Sigmoid colon (tissue), 7 donors: Measurements from ENCODE around the gene NOP14. TPM values are rescaled to one million over a fixed set of nuclear protein-coding genes. Genes with fewer than 3 reads are reported as not detected.

Source experiments
- DNase-seq: peaks from one replicate; pipeline ENCODE4 v3.0.0-alpha.2; 2019
- H3K27ac ChIP-seq, 4 donors: fragments of 200-600 bp; sonication (generic); one replicate each; pipeline ENCODE4 v1.5.1; 2016 to 2019; ENCODE audit warnings: mild to moderate bottlenecking in 1 of 4
- H3K27me3 ChIP-seq, 3 donors: fragments of 200-600 bp; sonication (generic); one replicate each; pipeline ENCODE4 v1.5.1; 2019; ENCODE audit warnings: mild to moderate bottlenecking in 1 of 3
- H3K36me3 ChIP-seq, 4 donors: fragments of 200-600 bp; sonication (generic); one replicate each; pipeline ENCODE4 v1.5.1; 2016 to 2019
- H3K4me1 ChIP-seq, 4 donors: fragments of 200-600 bp; sonication (generic); one replicate each; pipeline ENCODE4 v1.5.1; 2017 to 2019
- H3K4me3 ChIP-seq, 4 donors: fragments of 200-600 bp; sonication (generic); one replicate each; pipeline ENCODE4 v1.5.1; 2017 to 2019; ENCODE audit warnings: mild to moderate bottlenecking in 2 of 4, moderate library complexity in 1 of 4
- H3K9me3 ChIP-seq, 4 donors: fragments of 200-600 bp in 3 of 4; sonication (generic) in 3 of 4; one replicate each; pipeline versions ENCODE4 v1.5.1 to v1.6.1; 2013 to 2019
- EP300 ChIP-seq, 4 donors: sonication (generic); formaldehyde crosslinking; IDR thresholded peaks; one replicate each; pipeline ENCODE4 v1.6.1; 2017; ENCODE audit warnings: antibody characterized with exemption in 4 of 4
- POLR2A ChIP-seq, 2 donors: fragments of 450-650 bp; IDR thresholded peaks; one replicate each; pipeline ENCODE4 v1.6.1; 2016; ENCODE audit warnings: antibody characterized with exemption in 2 of 2, mild to moderate bottlenecking in 2 of 2, moderate library complexity in 2 of 2
- POLR2AphosphoS5 ChIP-seq, 4 donors: sonication (generic); formaldehyde crosslinking; IDR thresholded peaks; one replicate each; pipeline ENCODE4 v1.6.1; 2017; ENCODE audit warnings: antibody characterized with exemption in 4 of 4
- WGBS, 2 donors: extraction: QIAGEN DNeasy Blood & Tissue Kit; methylation state at CpG; one replicate each; pipeline ENCODE4 v1.1.7; 2013; 5-methylcytosine and 5-hydroxymethylcytosine counted together
- intact Hi-C: fragments of 100-400 bp; cut with DNase I; formaldehyde crosslinking; loops from one replicate; pipeline ENCODE4 v1.15.1; 2023
- polyA plus RNA-seq, 3 donors: library from polyadenylated mRNA; stranded (reverse); fragments of 200-250 nt; gene quantifications; one replicate each; pipeline ENCODE4 v1.2.3, GENCODE V29; 2013
- total RNA-seq, 4 donors: library from RNA; depleted of rRNA; stranded (reverse); fragments of >200 nt; gene quantifications; one replicate each; pipeline ENCODE4 v1.1.0, GENCODE V29; 2016
- TF ChIP-seq, protein P1 (sequence below), 4 experiments: fragments of 450-650 bp in 3 of 4; fragments of 200-600 bp in 1 of 4; IDR thresholded peaks; one replicate each; pipeline ENCODE4 v1.5.1; 2016 to 2019; ENCODE audit warnings: antibody characterized with exemption in 4 of 4, mild to moderate bottlenecking in 3 of 4, moderate library complexity in 2 of 4
- donor health status: healthy with polysubstance abuse.
- donor health status: Bipolar disorder and iron deficiency.
- donor health status: healthy.

The NOP14 gene
- total and polyA plus RNA-seq, 7 donors, result 10.4 to 26.0 (median 13.9) TPM

DNA sequence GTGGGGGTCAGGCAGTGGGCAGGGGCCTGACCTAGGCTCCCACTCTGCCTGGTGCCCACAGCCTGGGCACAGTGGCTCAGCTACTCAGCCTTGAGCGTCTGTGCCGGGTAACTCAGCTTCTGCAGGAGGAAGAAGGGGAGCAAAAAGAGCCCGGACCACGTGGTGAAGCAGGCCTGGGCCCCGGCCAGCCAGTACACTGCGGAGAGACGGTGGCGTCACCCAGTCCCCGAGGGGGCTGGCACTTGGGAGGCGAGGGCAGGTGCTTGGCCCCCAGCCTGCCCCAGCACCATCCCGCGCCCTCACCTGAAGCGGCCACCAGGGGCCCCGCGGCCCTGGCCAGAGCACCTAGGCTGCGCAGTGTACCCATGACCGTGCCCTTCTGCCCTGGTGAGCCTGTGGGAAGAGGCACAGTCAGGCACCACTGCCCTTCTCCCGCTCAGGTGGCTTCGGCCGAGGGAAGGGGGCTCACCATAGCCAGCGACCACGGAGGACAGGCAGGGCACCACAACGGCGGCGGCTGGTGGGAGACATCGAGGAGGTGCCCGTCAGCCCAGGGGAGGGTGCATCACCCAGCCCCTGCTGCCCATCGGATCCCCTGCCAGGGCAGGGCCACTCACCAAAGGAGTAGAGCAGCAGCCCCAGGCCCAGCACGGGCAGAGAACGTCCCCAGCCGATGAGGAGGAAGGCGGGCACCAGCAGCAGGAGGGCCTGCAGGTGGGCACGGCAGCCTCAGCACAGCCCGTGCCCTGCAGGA is 32.3 kb downstream of the NOP14 start:
- no peak overlapping the region for H3K4me3 ChIP-seq
- WGBS, 2 donors, result 58 to 79% methylated on average over 34 of the region's 34 CpGs
- DNase-seq, result no peak

GRCh38 chr4:2930135-2930757 is 33.0 kb downstream of the NOP14 start:
- H3K27ac ChIP-seq, result peak overlapping the region; percentile 91 to 94 (median 92)
- H3K36me3 ChIP-seq, result peaks cover 19 to 57% (median 35%) of the 10 kb centered on the region in 4 donors
- H3K9me3 ChIP-seq, result no peaks in the 10 kb centered on the region
- TF ChIP-seq, protein P1, sequence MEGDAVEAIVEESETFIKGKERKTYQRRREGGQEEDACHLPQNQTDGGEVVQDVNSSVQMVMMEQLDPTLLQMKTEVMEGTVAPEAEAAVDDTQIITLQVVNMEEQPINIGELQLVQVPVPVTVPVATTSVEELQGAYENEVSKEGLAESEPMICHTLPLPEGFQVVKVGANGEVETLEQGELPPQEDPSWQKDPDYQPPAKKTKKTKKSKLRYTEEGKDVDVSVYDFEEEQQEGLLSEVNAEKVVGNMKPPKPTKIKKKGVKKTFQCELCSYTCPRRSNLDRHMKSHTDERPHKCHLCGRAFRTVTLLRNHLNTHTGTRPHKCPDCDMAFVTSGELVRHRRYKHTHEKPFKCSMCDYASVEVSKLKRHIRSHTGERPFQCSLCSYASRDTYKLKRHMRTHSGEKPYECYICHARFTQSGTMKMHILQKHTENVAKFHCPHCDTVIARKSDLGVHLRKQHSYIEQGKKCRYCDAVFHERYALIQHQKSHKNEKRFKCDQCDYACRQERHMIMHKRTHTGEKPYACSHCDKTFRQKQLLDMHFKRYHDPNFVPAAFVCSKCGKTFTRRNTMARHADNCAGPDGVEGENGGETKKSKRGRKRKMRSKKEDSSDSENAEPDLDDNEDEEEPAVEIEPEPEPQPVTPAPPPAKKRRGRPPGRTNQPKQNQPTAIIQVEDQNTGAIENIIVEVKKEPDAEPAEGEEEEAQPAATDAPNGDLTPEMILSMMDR (IDR thresholded peaks at IDR 0.05), result no peak
- no peak for TF ChIP-seq EP300 (IDR thresholded peaks at IDR 0.05)
- no peak for TF ChIP-seq POLR2AphosphoS5 (IDR thresholded peaks at IDR 0.05)
- TF ChIP-seq POLR2A (IDR thresholded peaks at IDR 0.05), result no peak
- H3K4me3 ChIP-seq, result no peak overlapping the region
- H3K27me3 ChIP-seq, result no peaks in the 10 kb centered on the region
- intact Hi-C loops, result no loop called here
- 61 to 81% methylated on average over 12 of the region's 12 CpGs for WGBS, 2 donors
- H3K4me1 ChIP-seq, result peaks cover 0 to 41% (median 28%) of the 10 kb centered on the region in 4 donors
- DNase-seq, result no peak

More for the DNA sequence above, 32.3 kb downstream of the NOP14 start:
- Histone ChIP-seq H3K27ac (peak overlapping the region; percentile 91 to 94 (median 92)), H3K36me3 (peaks cover 15 to 51% (median 30%) of the 10 kb centered on the region in 4 donors), H3K27me3 (no peaks in the 10 kb centered on the region), H3K4me1 (peaks cover 0 to 48% (median 35%) of the 10 kb centered on the region in 4 donors), H3K9me3 (no peaks in the 10 kb centered on the region)
- TF ChIP-seq POLR2AphosphoS5 (IDR thresholded peaks at IDR 0.05) (peak in 1 of 4 donors; percentile 14), POLR2A (IDR thresholded peaks at IDR 0.05) (no peak), EP300 (IDR thresholded peaks at IDR 0.05) (no peak)
- intact Hi-C loops, result no loop called here

DNA sequence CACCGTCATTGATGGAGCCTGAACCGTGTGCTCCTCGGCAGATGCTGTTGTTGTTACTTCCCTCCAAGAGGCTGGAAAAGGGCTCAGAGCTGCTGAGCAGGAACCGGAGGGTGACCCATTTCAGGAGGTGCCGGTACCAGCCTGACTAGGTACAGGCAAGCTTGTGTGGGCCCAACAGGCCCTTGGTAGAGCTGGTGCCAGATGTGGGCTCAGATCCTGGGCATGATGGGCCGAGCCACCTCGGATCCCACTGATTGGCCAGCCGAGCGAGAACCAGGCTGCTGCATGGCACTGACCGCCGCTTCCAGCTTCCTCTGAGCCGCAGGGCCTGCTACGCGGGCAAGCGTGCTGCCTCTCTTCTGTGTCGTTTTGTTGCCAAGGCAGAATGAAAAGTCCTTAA is 33.7 kb downstream of the NOP14 start:
- Histone ChIP-seq H3K36me3 (peaks cover 19 to 65% (median 41%) of the 10 kb centered on the region in 4 donors), H3K27ac (no peak overlapping the region), H3K9me3 (no peaks in the 10 kb centered on the region), H3K4me1 (peaks cover 0 to 38% (median 27%) of the 10 kb centered on the region in 4 donors), H3K4me3 (no peak overlapping the region), H3K27me3 (no peaks in the 10 kb centered on the region)
- TF ChIP-seq, protein P1 (IDR thresholded peaks at IDR 0.05), result no peak
- TF ChIP-seq POLR2A (IDR thresholded peaks at IDR 0.05), result no peak
- TF ChIP-seq EP300 (IDR thresholded peaks at IDR 0.05), result no peak
- no peak for TF ChIP-seq POLR2AphosphoS5 (IDR thresholded peaks at IDR 0.05)
- intact Hi-C loops, result no loop called here
- WGBS, 2 donors, result 92% methylated on average over 16 of the region's 16 CpGs
- no peak for DNase-seq

- H3K36me3 ChIP-seq, result peaks cover 19 to 75% (median 49%) of the 10 kb centered on the region in 4 donors
These were observed 34.7 kb downstream of the NOP14 start for GRCh38 chr4:2928242-2929176.

GRCh38 chr4:2927696-2928075 is 35.5 kb downstream of the NOP14 start:
- WGBS, 2 donors, result 97% methylated on average over 12 of the region's 12 CpGs
- intact Hi-C loops, result no loop called here
- DNase-seq, result no peak
- Histone ChIP-seq H3K27me3 (no peaks in the 10 kb centered on the region), H3K36me3 (peaks cover 19 to 83% (median 53%) of the 10 kb centered on the region in 4 donors), H3K27ac (no peak overlapping the region), H3K4me1 (peaks cover 0 to 22% (median 15%) of the 10 kb centered on the region in 4 donors), H3K9me3 (no peaks in the 10 kb centered on the region), H3K4me3 (no peak overlapping the region)
- TF ChIP-seq, protein P1 (IDR thresholded peaks at IDR 0.05), result no peak
- TF ChIP-seq EP300 (IDR thresholded peaks at IDR 0.05) (no peak), POLR2A (IDR thresholded peaks at IDR 0.05) (no peak), POLR2AphosphoS5 (IDR thresholded peaks at IDR 0.05) (no peak)

More at GRCh38 chr4:2928242-2929176, 34.7 kb downstream of the NOP14 start:
- TF ChIP-seq POLR2AphosphoS5 (IDR thresholded peaks at IDR 0.05) (peak in 1 of 4 donors; percentile 10), POLR2A (IDR thresholded peaks at IDR 0.05) (no peak)
- H3K4me1 ChIP-seq, result peaks cover 0 to 31% (median 22%) of the 10 kb centered on the region in 4 donors
- intact Hi-C loops, result no loop called here
- no peaks in the 10 kb centered on the region for H3K9me3 ChIP-seq
- no peak overlapping the region for H3K27ac ChIP-seq
- H3K4me3 ChIP-seq, result no peak overlapping the region
- WGBS, 2 donors, result 90 to 91% methylated on average over 32 of the region's 32 CpGs
- no peaks in the 10 kb centered on the region for H3K27me3 ChIP-seq
- no peak for DNase-seq
